OCI-LY1 (cell line): Measurements from ENCODE around the gene PRSS33.

ENCODE experiments used
- H2AFZ ChIP-seq: fragments of 200-600 bp; sonication (generic), shearing (Covaris generic); 2 replicates; pipeline ENCODE4 v1.6.0; 2014; ENCODE audit warnings: antibody characterized with exemption, mild to moderate bottlenecking, low read length
- H3F3A ChIP-seq: fragments of 200-600 bp; sonication (generic), shearing (Covaris generic); 2 replicates; pipeline ENCODE4 v1.6.0; 2014; ENCODE audit warnings: mild to moderate bottlenecking, antibody characterized with exemption, low read length, moderate library complexity; ENCODE audit not compliant: insufficient read depth
- H3K27ac ChIP-seq: fragments of 200-600 bp; sonication (generic); 2 replicates; pipeline ENCODE4 v1.5.1; 2014; ENCODE audit warnings: low read length, mixed run types, mild to moderate bottlenecking, low read depth; ENCODE audit not compliant: poor library complexity, severe bottlenecking
- H3K27me3 ChIP-seq: fragments of 200-600 bp; sonication (generic); 2 replicates; pipeline ENCODE4 v1.6.0; 2014; ENCODE audit warnings: antibody characterized with exemption, mild to moderate bottlenecking, low read length, moderate library complexity; ENCODE audit not compliant: insufficient read depth
- H3K36me3 ChIP-seq: fragments of 200-600 bp; sonication (generic); 2 replicates; pipeline ENCODE4 v1.6.1; 2014; ENCODE audit warnings: mild to moderate bottlenecking, antibody characterized with exemption, low read length, moderate library complexity, mixed read lengths; ENCODE audit not compliant: insufficient read depth
- H3K4me1 ChIP-seq: fragments of 200-600 bp; sonication (generic); 2 replicates; pipeline ENCODE4 v1.5.1; 2014; ENCODE audit warnings: mild to moderate bottlenecking, low read length, moderate library complexity; ENCODE audit not compliant: insufficient read depth, severe bottlenecking
- H3K4me2 ChIP-seq: fragments of 200-600 bp; sonication (generic), shearing (Covaris generic); 2 replicates; pipeline ENCODE4 v1.6.1; 2014; ENCODE audit warnings: low read length
- H3K4me3 ChIP-seq: fragments of 200-600 bp; sonication (generic); 2 replicates; pipeline ENCODE4 v1.5.1; 2014; ENCODE audit warnings: low read length, low read depth, mild to moderate bottlenecking, mixed read lengths; ENCODE audit not compliant: poor library complexity, severe bottlenecking
- H3K79me2 ChIP-seq: fragments of 200-600 bp; shearing (Covaris generic); 2 replicates; pipeline ENCODE4 v1.6.1; 2016; ENCODE audit warnings: mixed run types, low read length, mixed read lengths; ENCODE audit not compliant: insufficient read depth
- H3K9ac ChIP-seq: fragments of 200-600 bp; sonication (generic), shearing (Covaris generic); 2 replicates; pipeline ENCODE4 v1.6.1; 2014; ENCODE audit warnings: mild to moderate bottlenecking, low read length, mixed read lengths
- H3K9me2 ChIP-seq: fragments of 200-600 bp; sonication (generic), shearing (Covaris generic); 2 replicates; pipeline ENCODE4 v1.6.1; 2014; ENCODE audit warnings: low read depth, mild to moderate bottlenecking, low read length, mixed read lengths
- H3K9me3 ChIP-seq: fragments of 200-600 bp; shearing (Covaris generic); 2 replicates; pipeline ENCODE4 v1.6.1; 2014; ENCODE audit warnings: low read length, mixed read lengths
- H4K20me1 ChIP-seq: fragments of 200-600 bp; sonication (generic), shearing (Covaris generic); 2 replicates; pipeline ENCODE4 v1.6.0; 2016; ENCODE audit warnings: mild to moderate bottlenecking, low read length; ENCODE audit not compliant: insufficient read depth
- CTCF ChIP-seq: fragments of 200-600 bp; sonication (generic), shearing (Covaris generic); IDR thresholded peaks from 2 replicates; pipeline ENCODE4 v1.5.1; 2017; ENCODE audit warnings: mild to moderate bottlenecking, antibody characterized with exemption, low read length, moderate library complexity, mixed read lengths
- EZH2 ChIP-seq: fragments of 200-600 bp; sonication (generic), shearing (Covaris generic); IDR thresholded peaks from 2 replicates; pipeline ENCODE4 v1.8.0; 2017; ENCODE audit warnings: borderline replicate concordance, mixed run types, mild to moderate bottlenecking, antibody characterized with exemption, low read length, moderate library complexity, mixed read lengths

The PRSS33 gene

GRCh38 chr16:2745116-2745890, 42.1 kb downstream of the PRSS33 start:
- no peaks in the 10 kb centered on the region for H3K27me3 ChIP-seq

GRCh38 chr16:2744711-2745110, 42.6 kb downstream of the PRSS33 start:
- no peak overlapping the region for H2AFZ ChIP-seq
- H3K79me2 ChIP-seq, result no peaks in the 10 kb centered on the region
- no peaks in the 10 kb centered on the region for H3F3A ChIP-seq
- H3K4me2 ChIP-seq, result no peak overlapping the region
- no peaks in the 10 kb centered on the region for H4K20me1 ChIP-seq
- H3K9me3 ChIP-seq, result no peaks in the 10 kb centered on the region
- H3K27me3 ChIP-seq, result no peaks in the 10 kb centered on the region
- no peak overlapping the region for H3K4me3 ChIP-seq
- no peak overlapping the region for H3K27ac ChIP-seq
- TF ChIP-seq EZH2 (no peak), CTCF (no peak)
- H3K36me3 ChIP-seq, result peaks cover 5% of the 10 kb centered on the region; the same call in 1 of the 2 replicates
- H3K9me2 ChIP-seq, result no peaks in the 10 kb centered on the region
- no peak overlapping the region for H3K9ac ChIP-seq
- H3K4me1 ChIP-seq, result no peaks in the 10 kb centered on the region

More at GRCh38 chr16:2745116-2745890, 42.1 kb downstream of the PRSS33 start:
- no peak overlapping the region for H3K4me3 ChIP-seq
- H3K4me2 ChIP-seq, result no peak overlapping the region
- no peaks in the 10 kb centered on the region for H3F3A ChIP-seq
- no peaks in the 10 kb centered on the region for H3K9me3 ChIP-seq
- H4K20me1 ChIP-seq, result no peaks in the 10 kb centered on the region
- H2AFZ ChIP-seq, result no peak overlapping the region
- no peaks in the 10 kb centered on the region for H3K9me2 ChIP-seq
- H3K79me2 ChIP-seq, result no peaks in the 10 kb centered on the region
- H3K9ac ChIP-seq, result no peak overlapping the region
- H3K4me1 ChIP-seq, result no peaks in the 10 kb centered on the region
- H3K27ac ChIP-seq, result no peak overlapping the region
- TF ChIP-seq CTCF (no peak), EZH2 (no peak)
- H3K36me3 ChIP-seq, result peaks cover 9% of the 10 kb centered on the region; the same call in 1 of the 2 replicates

GRCh38 chr16:2743007-2743810, 44.2 kb downstream of the PRSS33 start:
- no peak overlapping the region for H3K4me3 ChIP-seq
- no peaks in the 10 kb centered on the region for H3K4me1 ChIP-seq
- no peaks in the 10 kb centered on the region for H3K36me3 ChIP-seq
- H3K9me2 ChIP-seq, result no peaks in the 10 kb centered on the region
- no peak overlapping the region for H3K27ac ChIP-seq
- H2AFZ ChIP-seq, result no peak overlapping the region
- no peaks in the 10 kb centered on the region for H3F3A ChIP-seq
- H3K9ac ChIP-seq, result no peak overlapping the region
- H3K27me3 ChIP-seq, result no peaks in the 10 kb centered on the region
- TF ChIP-seq CTCF (no peak), EZH2 (no peak)
- H3K9me3 ChIP-seq, result no peaks in the 10 kb centered on the region
- no peak overlapping the region for H3K4me2 ChIP-seq
- H4K20me1 ChIP-seq, result no peaks in the 10 kb centered on the region
- no peaks in the 10 kb centered on the region for H3K79me2 ChIP-seq
